Mesenchymal stem cell (in vitro differentiated cells and primary cell): ENCODE measurements around the gene PECR.

ENCODE experiments used
- DNase-seq: peaks from one replicate; pipeline ENCODE4 v3.0.0-alpha.2; 2013
- H2AFZ ChIP-seq: one replicate; pipeline ENCODE4 v1.6.1; 2013; ENCODE audit warnings: low read depth, mild to moderate bottlenecking, control low read depth, inconsistent platforms, low read length, moderate library complexity
- H2AK5ac ChIP-seq: 2 replicates; pipeline ENCODE4 v1.6.1; 2013; ENCODE audit warnings: low read length, moderate library complexity, mild to moderate bottlenecking, inconsistent platforms; ENCODE audit not compliant: severe bottlenecking
- H2BK120ac ChIP-seq: one replicate; pipeline ENCODE4 v1.6.1; 2013; ENCODE audit warnings: low read depth, mild to moderate bottlenecking, inconsistent platforms, low read length, moderate library complexity
- H2BK12ac ChIP-seq, 2 experiments: one replicate each; pipeline ENCODE4 v1.6.1; 2013; ENCODE audit warnings: inconsistent platforms in 2 of 2, low read length in 2 of 2, mild to moderate bottlenecking in 2 of 2, moderate library complexity in 2 of 2, control low read depth in 1 of 2
- H2BK15ac ChIP-seq: one replicate; pipeline ENCODE4 v1.6.1; 2013; ENCODE audit warnings: mild to moderate bottlenecking, low read depth, inconsistent platforms; ENCODE audit not compliant: poor library complexity, severe bottlenecking
- H2BK5ac ChIP-seq: 2 replicates; pipeline ENCODE4 v1.6.1; 2013; ENCODE audit warnings: low read depth, mild to moderate bottlenecking, low read length, control low read depth, inconsistent platforms; ENCODE audit not compliant: poor library complexity, severe bottlenecking
- H3K14ac ChIP-seq, 2 experiments: one replicate each; pipeline ENCODE4 v1.6.1; 2013; ENCODE audit warnings: inconsistent platforms in 2 of 2, low read length in 2 of 2, control low read depth in 1 of 2, mild to moderate bottlenecking in 1 of 2, moderate library complexity in 1 of 2
- H3K18ac ChIP-seq, 2 experiments: one replicate each; pipeline ENCODE4 v1.6.1; 2013; ENCODE audit warnings: inconsistent platforms in 2 of 2, low read length in 2 of 2, control low read depth in 1 of 2, low read depth in 1 of 2, mild to moderate bottlenecking in 1 of 2
- H3K23ac ChIP-seq, 2 experiments: one replicate each; pipeline ENCODE4 v1.6.1; 2013; ENCODE audit warnings: inconsistent platforms in 2 of 2, low read length in 2 of 2, mild to moderate bottlenecking in 2 of 2, moderate library complexity in 2 of 2, control low read depth in 1 of 2
- H3K27ac ChIP-seq: 2 replicates; pipeline ENCODE4 v1.5.1; 2013; ENCODE audit warnings: mild to moderate bottlenecking, moderate library complexity, low read length, control low read depth, inconsistent platforms; ENCODE audit not compliant: poor library complexity, severe bottlenecking
- H3K27me3 ChIP-seq, 2 experiments: 2 replicates each; pipeline versions ENCODE4 v1.6.1 to v1.7.0; 2013; ENCODE audit warnings: low read length in 2 of 2, mild to moderate bottlenecking in 2 of 2, moderate library complexity in 2 of 2, control low read depth in 1 of 2, inconsistent platforms in 1 of 2; ENCODE audit not compliant: control insufficient read depth in 1 of 2, insufficient read depth in 1 of 2
- H3K36me3 ChIP-seq, 2 experiments: 2 replicates each; pipeline versions ENCODE4 v1.6.1 to v1.7.0; 2013; ENCODE audit warnings: low read length in 2 of 2, control low read depth in 1 of 2, inconsistent platforms in 1 of 2, low read depth in 1 of 2, mild to moderate bottlenecking in 1 of 2; ENCODE audit not compliant: insufficient read depth in 2 of 2, control insufficient read depth in 1 of 2
- H3K4ac ChIP-seq, 2 experiments: one replicate each; pipeline ENCODE4 v1.6.1; 2013; ENCODE audit warnings: inconsistent platforms in 2 of 2, low read length in 2 of 2, mild to moderate bottlenecking in 2 of 2, moderate library complexity in 2 of 2, control low read depth in 1 of 2, low read depth in 1 of 2
- H3K4me1 ChIP-seq: 2 replicates; pipeline ENCODE4 v1.6.1; 2013; ENCODE audit warnings: low read depth, low read length, control low read depth; ENCODE audit not compliant: control insufficient read depth, insufficient read depth
- H3K4me2 ChIP-seq: 2 replicates; pipeline ENCODE4 v1.6.1; 2013; ENCODE audit warnings: low read length, mild to moderate bottlenecking, inconsistent platforms; ENCODE audit not compliant: poor library complexity, severe bottlenecking
- H3K4me3 ChIP-seq, 2 experiments: 2 replicates each; pipeline versions ENCODE4 v1.5.1 to v1.7.0; 2013; ENCODE audit warnings: low read length in 2 of 2, mild to moderate bottlenecking in 2 of 2, control low read depth in 1 of 2, low read depth in 1 of 2; ENCODE audit not compliant: insufficient read depth in 1 of 2
- H3K79me1 ChIP-seq: replicated peaks from 2 replicates; pipeline ENCODE4 v1.6.1; 2013; ENCODE audit warnings: mild to moderate bottlenecking, control low read depth, low read length, inconsistent platforms; ENCODE audit not compliant: poor library complexity, severe bottlenecking
- H3K9ac ChIP-seq: 2 replicates; pipeline ENCODE4 v1.7.0; 2013; ENCODE audit warnings: mild to moderate bottlenecking, low read length, moderate library complexity
- H3K9me3 ChIP-seq: 2 replicates; pipeline ENCODE4 v1.7.0; 2013; ENCODE audit warnings: mild to moderate bottlenecking, low read length; ENCODE audit not compliant: control insufficient read depth
- H4K8ac ChIP-seq: one replicate; pipeline ENCODE4 v1.6.1; 2013; ENCODE audit warnings: inconsistent platforms, mild to moderate bottlenecking, low read length, moderate library complexity
- H4K91ac ChIP-seq: one replicate; pipeline ENCODE4 v1.6.1; 2013; ENCODE audit warnings: mild to moderate bottlenecking, low read length, inconsistent platforms
- WGBS: methylation state at CpG from one replicate; pipeline ENCODE4 v1.1.7; 2013; ENCODE audit warnings: mixed read lengths; 5-methylcytosine and 5-hydroxymethylcytosine counted together

The PECR gene

DNA sequence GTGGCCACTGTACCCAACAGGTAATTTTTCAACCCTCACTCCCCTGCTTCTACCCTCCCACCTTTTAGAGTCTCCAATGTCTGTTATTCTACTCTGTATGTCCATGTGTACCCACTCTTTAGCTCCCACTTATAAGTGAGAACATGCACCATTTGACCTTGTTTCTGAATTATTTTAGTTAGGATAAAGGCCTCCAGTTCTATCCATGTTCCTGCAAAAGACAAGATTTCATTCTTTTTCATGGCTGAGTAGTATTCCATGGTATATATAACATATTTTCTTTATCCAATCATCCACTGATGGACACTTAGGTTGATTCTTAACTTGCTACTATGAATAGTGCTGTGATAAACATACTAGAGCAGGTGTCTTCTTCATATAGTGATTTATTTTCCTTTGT, 9.1 kb downstream of the PECR start:
- H3K4ac ChIP-seq, result no peak overlapping the region
- no peak overlapping the region for H3K14ac ChIP-seq
- no peak overlapping the region for H2AFZ ChIP-seq
- DNase-seq, result no peak
- no peak overlapping the region for H4K91ac ChIP-seq
- no peak overlapping the region for H3K4me2 ChIP-seq
- H2AK5ac ChIP-seq, result no peak overlapping the region
- no peak overlapping the region for H3K27ac ChIP-seq
- no peak overlapping the region for H4K8ac ChIP-seq
- no peak overlapping the region for H3K23ac ChIP-seq
- H3K9ac ChIP-seq, result no peak overlapping the region
- H3K4me3 ChIP-seq, result no peak overlapping the region
- H3K9me3 ChIP-seq, result no peaks in the 10 kb centered on the region
- no peaks in the 10 kb centered on the region for H3K36me3 ChIP-seq
- H3K4me1 ChIP-seq, result no peaks in the 10 kb centered on the region
- H2BK120ac ChIP-seq, result no peak overlapping the region
- H3K79me1 ChIP-seq, result peaks cover 2% of the 10 kb centered on the region
- no peak overlapping the region for H2BK12ac ChIP-seq
- H3K27me3 ChIP-seq, result no peaks in the 10 kb centered on the region
- H3K18ac ChIP-seq, result no peak overlapping the region
- H2BK15ac ChIP-seq, result no peak overlapping the region
- H2BK5ac ChIP-seq, result no peak overlapping the region

DNA sequence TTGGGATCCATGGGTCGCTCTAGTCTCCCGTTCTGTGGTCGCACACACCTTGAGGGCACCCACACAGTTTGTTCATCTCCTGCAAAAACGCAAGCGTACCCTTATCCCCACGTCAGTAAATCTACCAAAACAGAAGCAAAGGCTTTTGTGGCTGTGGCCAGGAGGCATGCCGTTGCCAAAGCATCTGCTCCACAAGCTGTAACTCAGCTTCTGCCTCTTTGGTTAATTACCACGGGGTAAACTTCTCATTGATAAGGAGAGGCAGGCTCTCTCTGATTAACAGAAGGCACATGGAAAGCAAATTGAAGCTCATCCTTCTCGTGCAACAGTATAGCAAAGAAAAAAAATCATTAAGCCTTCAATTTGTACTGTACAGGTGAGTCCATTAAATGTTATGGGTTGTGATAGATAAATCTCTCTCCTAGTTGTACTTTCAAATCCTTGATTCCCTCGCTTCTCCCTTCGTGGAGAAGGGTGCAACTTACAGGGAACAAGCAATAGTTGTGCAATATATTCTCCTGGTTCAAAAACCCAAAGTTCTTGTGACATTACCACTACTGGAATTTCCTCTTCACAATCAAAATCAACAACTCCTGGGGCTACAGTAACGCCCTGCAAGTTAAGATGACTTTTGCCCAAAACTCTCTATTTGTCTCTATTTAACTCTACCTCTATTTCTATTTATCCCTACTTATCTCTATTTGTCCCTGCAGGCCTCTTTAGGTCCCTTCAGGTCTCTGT, 10.3 kb downstream of the PECR start:
- H3K4me3 ChIP-seq, result no peak overlapping the region
- no peak overlapping the region for H3K14ac ChIP-seq
- H2BK5ac ChIP-seq, result no peak overlapping the region
- H3K36me3 ChIP-seq, result no peaks in the 10 kb centered on the region
- H2BK12ac ChIP-seq, result no peak overlapping the region
- H3K9me3 ChIP-seq, result no peaks in the 10 kb centered on the region
- H3K79me1 ChIP-seq, result peaks cover 4% of the 10 kb centered on the region
- H2BK120ac ChIP-seq, result no peak overlapping the region
- no peaks in the 10 kb centered on the region for H3K27me3 ChIP-seq
- H2AFZ ChIP-seq, result no peak overlapping the region
- H3K4ac ChIP-seq, result no peak overlapping the region
- H3K18ac ChIP-seq, result no peak overlapping the region
- H3K23ac ChIP-seq, result no peak overlapping the region
- DNase-seq, result no peak
- H3K4me2 ChIP-seq, result no peak overlapping the region
- H3K27ac ChIP-seq, result no peak overlapping the region
- no peak overlapping the region for H4K91ac ChIP-seq
- H2AK5ac ChIP-seq, result no peak overlapping the region
- H4K8ac ChIP-seq, result no peak overlapping the region
- 91% methylated on average over 11 of the region's 12 CpGs for WGBS
- H3K9ac ChIP-seq, result no peak overlapping the region
- H2BK15ac ChIP-seq, result no peak overlapping the region
- peaks cover 2% of the 10 kb centered on the region for H3K4me1 ChIP-seq

DNA sequence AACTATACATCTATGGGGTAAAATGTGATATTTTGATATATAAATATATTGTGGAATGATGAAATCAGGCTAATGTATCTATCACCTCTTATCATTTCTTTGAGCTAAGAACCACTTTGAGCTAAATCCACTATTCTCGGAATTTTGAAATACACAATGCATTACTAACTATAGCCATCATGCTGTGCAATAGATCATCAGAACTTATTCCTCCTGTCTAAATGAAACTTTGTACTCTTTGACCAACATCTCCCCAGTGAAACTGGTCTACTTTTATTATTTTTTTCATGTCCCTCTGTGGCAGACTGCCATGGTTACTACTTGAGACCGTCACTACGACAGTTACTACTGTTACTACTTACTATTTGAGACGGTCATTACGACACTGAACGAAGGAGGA, 11.4 kb downstream of the PECR start:
- Histone ChIP-seq H3K4me3 (no peak overlapping the region), H3K9me3 (no peaks in the 10 kb centered on the region), H3K23ac (no peak overlapping the region), H2BK5ac (no peak overlapping the region), H3K18ac (no peak overlapping the region), H3K4ac (no peak overlapping the region), H2AFZ (no peak overlapping the region), H3K14ac (no peak overlapping the region), H3K36me3 (peaks cover 0 to 2% of the 10 kb centered on the region in 2 experiments), H3K79me1 (peaks cover 4% of the 10 kb centered on the region), H4K8ac (no peak overlapping the region), H2BK15ac (no peak overlapping the region), H3K27ac (no peak overlapping the region), H2BK120ac (no peak overlapping the region), H3K9ac (no peak overlapping the region), H2AK5ac (no peak overlapping the region), H3K4me1 (peaks cover 6% of the 10 kb centered on the region), H4K91ac (no peak overlapping the region), H2BK12ac (no peak overlapping the region), H3K27me3 (no peaks in the 10 kb centered on the region), H3K4me2 (no peak overlapping the region)
- 97% methylated on average over 6 of the region's 6 CpGs for WGBS
- DNase-seq, result no peak

DNA sequence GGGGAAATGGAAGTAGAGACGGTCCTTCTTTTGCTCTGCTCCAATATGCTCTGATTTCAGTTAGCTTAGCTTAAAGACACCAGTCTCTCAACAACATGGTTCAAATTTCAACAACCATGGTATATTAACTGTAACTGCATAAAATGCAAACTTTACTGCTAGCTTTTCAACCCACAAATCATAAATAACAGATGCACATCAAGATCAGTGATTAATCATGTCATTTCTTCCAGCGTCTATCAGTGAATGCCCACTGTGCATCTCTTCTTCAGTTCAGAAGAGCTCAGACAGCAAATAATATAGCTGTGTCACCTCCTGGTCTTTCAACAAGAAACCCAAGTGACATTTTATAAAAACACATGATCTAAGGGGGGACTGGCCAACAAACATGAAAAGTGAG, 12.6 kb downstream of the PECR start:
- Histone ChIP-seq H3K27me3 (no peaks in the 10 kb centered on the region), H3K18ac (no peak overlapping the region), H2BK5ac (no peak overlapping the region), H3K4me1 (peaks cover 6% of the 10 kb centered on the region), H3K4me3 (no peak overlapping the region), H3K27ac (no peak overlapping the region), H2AK5ac (no peak overlapping the region), H2BK120ac (no peak overlapping the region), H4K8ac (no peak overlapping the region), H2AFZ (no peak overlapping the region), H3K9ac (no peak overlapping the region), H3K23ac (no peak overlapping the region), H2BK12ac (no peak overlapping the region), H3K36me3 (peaks cover 0 to 10% of the 10 kb centered on the region in 2 experiments), H3K4me2 (no peak overlapping the region), H3K79me1 (peaks cover 4% of the 10 kb centered on the region), H2BK15ac (no peak overlapping the region), H3K4ac (no peak overlapping the region), H4K91ac (no peak overlapping the region), H3K9me3 (no peaks in the 10 kb centered on the region), H3K14ac (no peak overlapping the region)
- no peak for DNase-seq
- WGBS, result 97% methylated on average over 2 of the region's 2 CpGs
